K562 (cell line): ENCODE results near the gene NCOA4. TPM values are rescaled to one million over a fixed set of nuclear protein-coding genes. Genes with fewer than 3 reads are reported as not detected.
A peak's percentile ranks its signal among the peaks of the same experiment; 100 is the strongest.

Source experiments
- CCNT2 ChIP-seq: IDR thresholded peaks from 2 replicates; pipeline ENCODE4 v1.6.1; 2011; ENCODE audit warnings: borderline replicate concordance, low read depth, mild to moderate bottlenecking, moderate library complexity, mixed read lengths, low read length; ENCODE audit not compliant: insufficient read length; ENCODE audit errors: extremely low read depth
- CEBPG ChIP-seq, 3 experiments: fragments of 200-800 bp in 1 of 3; sonication (Bioruptor generic) in 1 of 3; sonication (generic) in 1 of 3; formaldehyde crosslinking in 1 of 3; IDR thresholded peaks in 2 of 3; conservative IDR thresholded peaks in 1 of 3; 2 replicates each; pipeline versions ENCODE4 v1.6.1 to v1.8.0; 2016 to 2022; ENCODE audit warnings: missing compliant biosample characterization in 2 of 3, missing genetic modification characterization in 2 of 3, mild to moderate bottlenecking in 1 of 3, missing genetic modification reagents in 1 of 3
- CHD4 ChIP-seq: fragments of 200-600 bp; sonication (generic); IDR thresholded peaks from 3 replicates; pipeline ENCODE4 v1.6.1; 2012; ENCODE audit warnings: low read depth, mild to moderate bottlenecking, mixed read lengths, low read length, inconsistent platforms; ENCODE audit not compliant: insufficient read depth, insufficient replicate concordance, poor library complexity, severe bottlenecking
- HMGN3 ChIP-seq: IDR thresholded peaks from 2 replicates; pipeline ENCODE4 v1.6.1; 2011; ENCODE audit warnings: borderline replicate concordance, low read depth, mild to moderate bottlenecking, mixed read lengths, low read length; ENCODE audit not compliant: insufficient read length; ENCODE audit errors: extremely low read depth
- KDM4B ChIP-seq, 2 experiments: fragments of 450-650 bp in 1 of 2; sonication (generic) in 1 of 2; IDR thresholded peaks; 2 replicates each; pipeline ENCODE4 v1.6.1; 2016 to 2017; ENCODE audit warnings: borderline replicate concordance in 2 of 2, antibody characterized with exemption in 1 of 2, low read depth in 1 of 2, mild to moderate bottlenecking in 1 of 2
- MIER1 ChIP-seq: fragments of 450-650 bp; IDR thresholded peaks from 2 replicates; pipeline ENCODE4 v1.6.1; 2016; ENCODE audit warnings: antibody characterized with exemption, mild to moderate bottlenecking, low read depth
- NBN ChIP-seq: fragments of 450-650 bp; IDR thresholded peaks from 2 replicates; pipeline ENCODE4 v1.6.1; 2016; ENCODE audit warnings: low read depth, mild to moderate bottlenecking
- NCOR1 ChIP-seq: fragments of 450-650 bp; IDR thresholded peaks from 2 replicates; pipeline ENCODE4 v1.6.1; 2016; ENCODE audit warnings: mild to moderate bottlenecking, moderate library complexity
- NR4A1 ChIP-seq, 2 experiments: fragments of 250-450 bp in 1 of 2; fragments of 450-650 bp in 1 of 2; sonication (Bioruptor Pico) in 1 of 2; IDR thresholded peaks; 2 replicates each; pipeline versions ENCODE4 v1.4.0 to v1.6.1; 2016 to 2020; ENCODE audit warnings: mild to moderate bottlenecking in 2 of 2, missing compliant biosample characterization in 1 of 2, missing genetic modification characterization in 1 of 2, moderate library complexity in 1 of 2
- TARDBP ChIP-seq: fragments of 450-650 bp; IDR thresholded peaks from 2 replicates; pipeline ENCODE4 v1.6.1; 2016
- polyA plus RNA-seq, 8 experiments: library from polyadenylated mRNA; depleted of rRNA in 4 of 8; stranded (reverse) in 5 of 8; unstranded in 3 of 8; fragments of >200 nt; fragmentation: Nextera tagmentation in 2 of 8; fragmentation: Illumina TruSeq in 1 of 8; extraction: Ambion mirVana in 2 of 8; extraction: Trizol in 1 of 8; gene quantifications; 2 replicates each; pipeline versions ENCODE4 v1.2.1 to v1.2.3, GENCODE V29; 2011 to 2014; ENCODE audit warnings: inconsistent platforms in 1 of 8, missing spikeins in 1 of 8
- total RNA-seq, 7 experiments: library from RNA; depleted of rRNA in 6 of 7; stranded (reverse); fragments of >200 nt in 6 of 7; fragmentation: Illumina TruSeq in 2 of 7; extraction: Trizol in 2 of 7; gene quantifications; 2 replicates each; pipeline versions ENCODE4 v1.2.1 to v1.2.3, GENCODE V29; 2011 to 2021; ENCODE audit warnings: low replicate concordance in 1 of 7
- TF ChIP-seq, protein P1 (sequence below): sonication (generic); formaldehyde crosslinking; IDR thresholded peaks from 2 replicates; pipeline ENCODE4 v1.9.0; 2022; ENCODE audit warnings: mild to moderate bottlenecking, missing genetic modification reagents
- TF ChIP-seq, protein P2 (sequence below): sonication (generic); formaldehyde crosslinking; IDR thresholded peaks from 2 replicates; pipeline ENCODE4 v1.8.0; 2022; ENCODE audit warnings: missing genetic modification reagents, mild to moderate bottlenecking, moderate library complexity, borderline replicate concordance
- TF ChIP-seq, protein P3 (sequence below): sonication (generic); formaldehyde crosslinking; IDR thresholded peaks from 2 replicates; pipeline ENCODE4 v1.8.0; 2023; ENCODE audit warnings: mild to moderate bottlenecking, missing genetic modification reagents
- TF ChIP-seq, protein P4 (sequence below): fragments of 450-650 bp; IDR thresholded peaks from 2 replicates; pipeline ENCODE4 v1.6.1; 2014; ENCODE audit warnings: low read depth, mild to moderate bottlenecking, moderate library complexity, borderline replicate concordance
- TF ChIP-seq, protein P5 (sequence below): IDR thresholded peaks from 2 replicates; pipeline ENCODE4 v1.6.1; 2014; ENCODE audit warnings: antibody characterized with exemption

Gene NCOA4
- total and polyA plus RNA-seq, 9 of the 15 experiments (the other 6 are each of a cell fraction or from before 2014, with no cell fraction given), result 89.8 to 283 (median 181) TPM

DNA sequence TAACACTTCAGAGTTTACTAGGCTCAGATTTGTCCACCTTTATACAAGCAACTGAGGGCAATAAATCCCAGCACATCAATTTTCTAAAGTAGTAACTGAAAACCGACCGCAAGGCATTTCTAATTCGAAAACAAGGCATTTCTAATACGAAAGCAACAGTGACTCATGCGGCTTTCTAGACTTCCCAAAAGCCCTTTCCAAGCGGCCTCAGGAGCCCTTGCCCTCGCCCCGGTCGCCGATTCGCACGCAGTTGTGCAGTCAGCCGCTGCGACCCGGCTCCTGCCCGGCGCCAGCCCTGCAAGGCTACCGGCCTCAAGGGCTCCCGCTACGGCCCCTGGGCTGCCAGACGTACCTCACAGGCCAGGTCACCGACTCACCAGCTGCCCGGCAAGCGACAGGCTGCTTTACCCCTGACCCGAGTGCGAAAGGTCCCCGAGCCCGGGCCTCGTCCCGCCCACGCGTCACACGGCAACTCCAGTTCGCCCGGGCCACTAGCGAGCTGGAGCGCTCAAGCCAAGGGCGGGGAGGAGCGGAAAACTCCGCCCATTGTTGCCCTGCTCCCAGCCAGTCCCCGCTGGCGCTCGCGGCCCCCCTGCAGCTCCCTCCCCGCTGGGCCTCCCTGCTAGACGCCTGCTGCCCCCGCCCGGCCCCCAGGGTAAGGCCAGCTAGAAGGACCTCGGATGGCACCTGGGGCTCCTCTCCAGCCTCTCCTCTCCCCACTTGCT, 7.3 kb downstream of the NCOA4 start (continued):
- no peak for TF ChIP-seq CHD4
- TF ChIP-seq, protein P1, sequence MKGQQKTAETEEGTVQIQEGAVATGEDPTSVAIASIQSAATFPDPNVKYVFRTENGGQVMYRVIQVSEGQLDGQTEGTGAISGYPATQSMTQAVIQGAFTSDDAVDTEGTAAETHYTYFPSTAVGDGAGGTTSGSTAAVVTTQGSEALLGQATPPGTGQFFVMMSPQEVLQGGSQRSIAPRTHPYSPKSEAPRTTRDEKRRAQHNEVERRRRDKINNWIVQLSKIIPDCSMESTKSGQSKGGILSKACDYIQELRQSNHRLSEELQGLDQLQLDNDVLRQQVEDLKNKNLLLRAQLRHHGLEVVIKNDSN (CRISPR knock-in tag), result peak; percentile 43
- TF ChIP-seq KDM4B (IDR thresholded peaks at IDR 0.05; ENCODE audit: borderline replicate concordance in 2 of 2, low read depth in 1 of 2), result peak in 1 of 2 experiments; percentile 95; a peak in 2 of 4 replicates
- TF ChIP-seq NBN, result peak; percentile 81
- no peak for TF ChIP-seq MIER1
- TF ChIP-seq NR4A1 (CRISPR knock-in tag; IDR thresholded peaks at IDR 0.05), result no peak
- TF ChIP-seq NR4A1 (tag; IDR thresholded peaks at IDR 0.05), result 0 out of 2 replicates have a peak, but pooled peaks have one; percentile 58
- TF ChIP-seq CCNT2, result peak; percentile 96
- TF ChIP-seq, protein P2, sequence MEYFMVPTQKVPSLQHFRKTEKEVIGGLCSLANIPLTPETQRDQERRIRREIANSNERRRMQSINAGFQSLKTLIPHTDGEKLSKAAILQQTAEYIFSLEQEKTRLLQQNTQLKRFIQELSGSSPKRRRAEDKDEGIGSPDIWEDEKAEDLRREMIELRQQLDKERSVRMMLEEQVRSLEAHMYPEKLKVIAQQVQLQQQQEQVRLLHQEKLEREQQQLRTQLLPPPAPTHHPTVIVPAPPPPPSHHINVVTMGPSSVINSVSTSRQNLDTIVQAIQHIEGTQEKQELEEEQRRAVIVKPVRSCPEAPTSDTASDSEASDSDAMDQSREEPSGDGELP, result peak; percentile 94
- peak; percentile 96 for TF ChIP-seq HMGN3
- TF ChIP-seq, protein P3, sequence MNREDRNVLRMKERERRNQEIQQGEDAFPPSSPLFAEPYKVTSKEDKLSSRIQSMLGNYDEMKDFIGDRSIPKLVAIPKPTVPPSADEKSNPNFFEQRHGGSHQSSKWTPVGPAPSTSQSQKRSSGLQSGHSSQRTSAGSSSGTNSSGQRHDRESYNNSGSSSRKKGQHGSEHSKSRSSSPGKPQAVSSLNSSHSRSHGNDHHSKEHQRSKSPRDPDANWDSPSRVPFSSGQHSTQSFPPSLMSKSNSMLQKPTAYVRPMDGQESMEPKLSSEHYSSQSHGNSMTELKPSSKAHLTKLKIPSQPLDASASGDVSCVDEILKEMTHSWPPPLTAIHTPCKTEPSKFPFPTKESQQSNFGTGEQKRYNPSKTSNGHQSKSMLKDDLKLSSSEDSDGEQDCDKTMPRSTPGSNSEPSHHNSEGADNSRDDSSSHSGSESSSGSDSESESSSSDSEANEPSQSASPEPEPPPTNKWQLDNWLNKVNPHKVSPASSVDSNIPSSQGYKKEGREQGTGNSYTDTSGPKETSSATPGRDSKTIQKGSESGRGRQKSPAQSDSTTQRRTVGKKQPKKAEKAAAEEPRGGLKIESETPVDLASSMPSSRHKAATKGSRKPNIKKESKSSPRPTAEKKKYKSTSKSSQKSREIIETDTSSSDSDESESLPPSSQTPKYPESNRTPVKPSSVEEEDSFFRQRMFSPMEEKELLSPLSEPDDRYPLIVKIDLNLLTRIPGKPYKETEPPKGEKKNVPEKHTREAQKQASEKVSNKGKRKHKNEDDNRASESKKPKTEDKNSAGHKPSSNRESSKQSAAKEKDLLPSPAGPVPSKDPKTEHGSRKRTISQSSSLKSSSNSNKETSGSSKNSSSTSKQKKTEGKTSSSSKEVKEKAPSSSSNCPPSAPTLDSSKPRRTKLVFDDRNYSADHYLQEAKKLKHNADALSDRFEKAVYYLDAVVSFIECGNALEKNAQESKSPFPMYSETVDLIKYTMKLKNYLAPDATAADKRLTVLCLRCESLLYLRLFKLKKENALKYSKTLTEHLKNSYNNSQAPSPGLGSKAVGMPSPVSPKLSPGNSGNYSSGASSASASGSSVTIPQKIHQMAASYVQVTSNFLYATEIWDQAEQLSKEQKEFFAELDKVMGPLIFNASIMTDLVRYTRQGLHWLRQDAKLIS (CRISPR knock-in tag), result peak; percentile 80; the same call in 1 of the 2 replicates
- TF ChIP-seq CEBPG (CRISPR knock-in tag; IDR thresholded peaks at IDR 0.05), result no peak; the same call in 1 of the 2 replicates
- TF ChIP-seq CEBPG (tag; conservative IDR thresholded peaks at IDR 0.05 in 1 of 2, IDR thresholded peaks at IDR 0.05 in 1 of 2), result no peak
- peak; percentile 49; the same call in 1 of the 2 replicates for TF ChIP-seq NCOR1
- TF ChIP-seq, protein P4, sequence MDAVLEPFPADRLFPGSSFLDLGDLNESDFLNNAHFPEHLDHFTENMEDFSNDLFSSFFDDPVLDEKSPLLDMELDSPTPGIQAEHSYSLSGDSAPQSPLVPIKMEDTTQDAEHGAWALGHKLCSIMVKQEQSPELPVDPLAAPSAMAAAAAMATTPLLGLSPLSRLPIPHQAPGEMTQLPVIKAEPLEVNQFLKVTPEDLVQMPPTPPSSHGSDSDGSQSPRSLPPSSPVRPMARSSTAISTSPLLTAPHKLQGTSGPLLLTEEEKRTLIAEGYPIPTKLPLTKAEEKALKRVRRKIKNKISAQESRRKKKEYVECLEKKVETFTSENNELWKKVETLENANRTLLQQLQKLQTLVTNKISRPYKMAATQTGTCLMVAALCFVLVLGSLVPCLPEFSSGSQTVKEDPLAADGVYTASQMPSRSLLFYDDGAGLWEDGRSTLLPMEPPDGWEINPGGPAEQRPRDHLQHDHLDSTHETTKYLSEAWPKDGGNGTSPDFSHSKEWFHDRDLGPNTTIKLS, result peak; percentile 37; the same call in 1 of the 2 replicates
- TF ChIP-seq, protein P5, sequence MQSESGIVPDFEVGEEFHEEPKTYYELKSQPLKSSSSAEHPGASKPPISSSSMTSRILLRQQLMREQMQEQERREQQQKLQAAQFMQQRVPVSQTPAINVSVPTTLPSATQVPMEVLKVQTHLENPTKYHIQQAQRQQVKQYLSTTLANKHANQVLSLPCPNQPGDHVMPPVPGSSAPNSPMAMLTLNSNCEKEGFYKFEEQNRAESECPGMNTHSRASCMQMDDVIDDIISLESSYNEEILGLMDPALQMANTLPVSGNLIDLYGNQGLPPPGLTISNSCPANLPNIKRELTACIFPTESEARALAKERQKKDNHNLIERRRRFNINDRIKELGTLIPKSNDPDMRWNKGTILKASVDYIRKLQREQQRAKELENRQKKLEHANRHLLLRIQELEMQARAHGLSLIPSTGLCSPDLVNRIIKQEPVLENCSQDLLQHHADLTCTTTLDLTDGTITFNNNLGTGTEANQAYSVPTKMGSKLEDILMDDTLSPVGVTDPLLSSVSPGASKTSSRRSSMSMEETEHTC, result peak; percentile 86; the same call in 1 of the 2 replicates
- TF ChIP-seq TARDBP, result peak; percentile 45; the same call in 1 of the 2 replicates
